Activated CD8-positive, alpha-beta memory T cell treated with anti-CD3 and anti-CD28 coated beads, Interleukin-2, amount 50 U/mL, for 48 hours (primary cell): ENCODE results near the gene TENT4A.

Experiments
- DNase-seq: peaks from one replicate; pipeline ENCODE4 v3.0.0-alpha.2; 2020

Gene TENT4A

GRCh38 chr5:6700685-6701355, 12.4 kb upstream of the TENT4A start:
- DNase-seq: no peak

- no peak for DNase-seq
Observed at GRCh38 chr5:6701491-6701890, 11.7 kb upstream of the TENT4A start.

GRCh38 chr5:6702633-6703032, 10.6 kb upstream of the TENT4A start:
- no peak for DNase-seq

- no peak for DNase-seq
Observed at GRCh38 chr5:6703806-6704205, 9.4 kb upstream of the TENT4A start.

- DNase-seq: no peak
Observed at GRCh38 chr5:6704361-6704851, 8.8 kb upstream of the TENT4A start.

GRCh38 chr5:6705088-6705487, 8.1 kb upstream of the TENT4A start:
- DNase-seq: no peak

- no peak for DNase-seq
Observed at GRCh38 chr5:6705959-6706358, 7.3 kb upstream of the TENT4A start.

- no peak for DNase-seq
Observed at GRCh38 chr5:6707852-6708251, 5.4 kb upstream of the TENT4A start.

- DNase-seq: no peak
Observed at GRCh38 chr5:6708814-6709213, 4.4 kb upstream of the TENT4A start.

GRCh38 chr5:6710070-6710469, 3.2 kb upstream of the TENT4A start:
- no peak for DNase-seq

- peak; percentile 45 for DNase-seq
Observed at GRCh38 chr5:6710551-6711318, 2.5 kb upstream of the TENT4A start.

- DNase-seq: peak; percentile 26
Observed at GRCh38 chr5:6711409-6712141, 1.7 kb upstream of the TENT4A start.

GRCh38 chr5:6712142-6712576, 1.1 kb upstream of the TENT4A start:
- DNase-seq: peak; percentile 81

- DNase-seq: peak; percentile 98
Observed at GRCh38 chr5:6712577-6713273, 507 bp upstream of the TENT4A start.

- DNase-seq: peak; percentile 69
Observed at GRCh38 chr5:6714226-6715041, 1.2 kb downstream of the TENT4A start.

GRCh38 chr5:6715271-6715670, 2.0 kb downstream of the TENT4A start:
- no peak for DNase-seq

GRCh38 chr5:6715758-6716628, 2.8 kb downstream of the TENT4A start:
- peak; percentile 46 for DNase-seq

- DNase-seq: peak; percentile 44
Observed at GRCh38 chr5:6716629-6717149, 3.5 kb downstream of the TENT4A start.

GRCh38 chr5:6717247-6717646, 4.0 kb downstream of the TENT4A start:
- DNase-seq: peak; percentile 29

- peak; percentile 39 for DNase-seq
Observed at GRCh38 chr5:6717687-6718086, 4.5 kb downstream of the TENT4A start.
